Ishikawa (cell line): ENCODE results near the gene ANKFY1.

Experiments
- CREB1 ChIP-seq: IDR thresholded peaks from 2 replicates; pipeline ENCODE4 v1.6.1; 2012; ENCODE audit warnings: low read depth
- EGR1 ChIP-seq: IDR thresholded peaks from 2 replicates; pipeline ENCODE4 v1.6.1; 2012
- EP300 ChIP-seq: IDR thresholded peaks from 2 replicates; pipeline ENCODE4 v1.6.1; 2012; ENCODE audit warnings: borderline replicate concordance
- FOXM1 ChIP-seq: IDR thresholded peaks from 2 replicates; pipeline ENCODE4 v1.6.1; 2012; ENCODE audit warnings: low read depth, borderline replicate concordance
- MAX ChIP-seq: IDR thresholded peaks from 2 replicates; pipeline ENCODE4 v1.6.1; 2012
- RAD21 ChIP-seq: IDR thresholded peaks from 2 replicates; pipeline ENCODE4 v1.6.1; 2012; ENCODE audit warnings: low read depth
- REST ChIP-seq: IDR thresholded peaks from 2 replicates; pipeline ENCODE4 v1.6.1; 2012; ENCODE audit warnings: low read depth, mild to moderate bottlenecking
- TAF1 ChIP-seq: IDR thresholded peaks from 2 replicates; pipeline ENCODE4 v1.6.1; 2012; ENCODE audit warnings: low read depth, mild to moderate bottlenecking
- TEAD4 ChIP-seq: IDR thresholded peaks from 2 replicates; pipeline ENCODE4 v1.6.1; 2012
- TF ChIP-seq, protein P1 (sequence below): IDR thresholded peaks from 2 replicates; pipeline ENCODE4 v1.6.1; 2012

- TF ChIP-seq EGR1 (no peak), EP300 (no peak), MAX (no peak), FOXM1 (no peak), RAD21 (no peak), REST (no peak), TEAD4 (no peak), TAF1 (no peak), CREB1 (no peak)
- TF ChIP-seq, protein P1, sequence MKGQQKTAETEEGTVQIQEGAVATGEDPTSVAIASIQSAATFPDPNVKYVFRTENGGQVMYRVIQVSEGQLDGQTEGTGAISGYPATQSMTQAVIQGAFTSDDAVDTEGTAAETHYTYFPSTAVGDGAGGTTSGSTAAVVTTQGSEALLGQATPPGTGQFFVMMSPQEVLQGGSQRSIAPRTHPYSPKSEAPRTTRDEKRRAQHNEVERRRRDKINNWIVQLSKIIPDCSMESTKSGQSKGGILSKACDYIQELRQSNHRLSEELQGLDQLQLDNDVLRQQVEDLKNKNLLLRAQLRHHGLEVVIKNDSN, result no peak
These were observed 121.5 kb downstream of the ANKFY1 start for GRCh38 chr17:4142107-4142900.
